GM04504 (cell line): Measurements from ENCODE around the gene TLCD3B.

Source experiments
- DNase-seq: peaks from one replicate; pipeline ENCODE4 v3.0.0-alpha.2; 2012; ENCODE audit warnings: low read depth

The TLCD3B gene

GRCh38 chr16:30030841-30031413 lies at the start of gene TLCD3B:
TSS of gene TLCD3B (minus strand) at chr16:30031271. CDS start at chr16:30030527, 744 bp downstream.
- DNase-seq: no peak

- no peak for DNase-seq
Observed at GRCh38 chr16:30079480-30079879, 48.4 kb upstream of the TLCD3B start.

GRCh38 chr16:30078744-30079143 lies 47.7 kb upstream of the TLCD3B start:
- DNase-seq: no peak

GRCh38 chr16:30077656-30078055 lies 46.6 kb upstream of the TLCD3B start:
- no peak for DNase-seq

- no peak for DNase-seq
Observed at GRCh38 chr16:30076276-30076791, 45.3 kb upstream of the TLCD3B start.

GRCh38 chr16:30075503-30076275 lies 44.6 kb upstream of the TLCD3B start, which contains the start of gene PPP4C:
TSS of gene PPP4C (plus strand) at chr16:30075994. CDS start at chr16:30076378, 384 bp downstream.
- peak; percentile 73 for DNase-seq

- no peak for DNase-seq
Observed at GRCh38 chr16:30070490-30070889, 39.4 kb upstream of the TLCD3B start.

- no peak for DNase-seq
Observed at GRCh38 chr16:30069611-30070462, 38.8 kb upstream of the TLCD3B start.

GRCh38 chr16:30068750-30069610 lies 37.9 kb upstream of the TLCD3B start:
- DNase-seq: no peak

- DNase-seq: no peak
Observed at GRCh38 chr16:30068333-30068732, 37.3 kb upstream of the TLCD3B start.

GRCh38 chr16:30067584-30067916 lies 36.5 kb upstream of the TLCD3B start:
- no peak for DNase-seq

- no peak for DNase-seq
Observed at GRCh38 chr16:30066761-30067583, 35.9 kb upstream of the TLCD3B start.

- no peak for DNase-seq
Observed at GRCh38 chr16:30065943-30066760, 35.1 kb upstream of the TLCD3B start.

- peak; percentile 98 for DNase-seq
Observed at GRCh38 chr16:30065102-30065942, 34.3 kb upstream of the TLCD3B start, which contains the start of gene ALDOA. TSS of gene ALDOA (plus strand) at chr16:30065760. CDS start at chr16:30066898, 1,138 bp downstream.

GRCh38 chr16:30064729-30065101 lies 33.6 kb upstream of the TLCD3B start:
- no peak for DNase-seq

- DNase-seq: no peak
Observed at GRCh38 chr16:30063893-30064728, 33.0 kb upstream of the TLCD3B start.

- DNase-seq: no peak
Observed at GRCh38 chr16:30063278-30063892, 32.3 kb upstream of the TLCD3B start.
